Measurements from ENCODE around the gene GH1.
"Not testable (repeated sequence)": the region's sequence is repeated elsewhere in the genome, so short reads cannot be mapped to it uniquely, and the experiment has no call there.

DNA sequence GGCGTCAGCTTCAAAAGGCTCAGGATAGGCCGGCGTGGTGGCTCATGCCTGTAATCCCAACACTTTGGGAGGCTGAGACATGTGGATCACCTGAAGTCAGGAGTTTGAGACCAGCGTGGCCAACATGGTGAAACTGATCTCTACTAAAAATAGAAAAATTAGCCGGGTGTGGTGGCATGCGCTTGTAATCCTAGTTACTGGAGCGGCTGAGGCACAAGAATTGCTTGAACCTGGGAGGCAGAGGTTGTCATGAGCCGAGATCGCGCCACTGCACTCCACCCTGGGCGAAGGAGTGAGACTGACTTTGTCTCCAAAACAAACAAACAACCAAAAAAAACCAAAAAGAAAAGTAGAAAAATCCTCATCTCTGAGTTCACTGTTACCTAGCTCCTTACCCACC, 33.5 kb downstream of the GH1 start:
- TF ChIP-seq, protein P1, sequence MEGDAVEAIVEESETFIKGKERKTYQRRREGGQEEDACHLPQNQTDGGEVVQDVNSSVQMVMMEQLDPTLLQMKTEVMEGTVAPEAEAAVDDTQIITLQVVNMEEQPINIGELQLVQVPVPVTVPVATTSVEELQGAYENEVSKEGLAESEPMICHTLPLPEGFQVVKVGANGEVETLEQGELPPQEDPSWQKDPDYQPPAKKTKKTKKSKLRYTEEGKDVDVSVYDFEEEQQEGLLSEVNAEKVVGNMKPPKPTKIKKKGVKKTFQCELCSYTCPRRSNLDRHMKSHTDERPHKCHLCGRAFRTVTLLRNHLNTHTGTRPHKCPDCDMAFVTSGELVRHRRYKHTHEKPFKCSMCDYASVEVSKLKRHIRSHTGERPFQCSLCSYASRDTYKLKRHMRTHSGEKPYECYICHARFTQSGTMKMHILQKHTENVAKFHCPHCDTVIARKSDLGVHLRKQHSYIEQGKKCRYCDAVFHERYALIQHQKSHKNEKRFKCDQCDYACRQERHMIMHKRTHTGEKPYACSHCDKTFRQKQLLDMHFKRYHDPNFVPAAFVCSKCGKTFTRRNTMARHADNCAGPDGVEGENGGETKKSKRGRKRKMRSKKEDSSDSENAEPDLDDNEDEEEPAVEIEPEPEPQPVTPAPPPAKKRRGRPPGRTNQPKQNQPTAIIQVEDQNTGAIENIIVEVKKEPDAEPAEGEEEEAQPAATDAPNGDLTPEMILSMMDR (IDR thresholded peaks at IDR 0.05) = not testable (repeated sequence)
- TF ChIP-seq POLR2AphosphoS5, POLR2A (IDR thresholded peaks at IDR 0.05): not testable (repeated sequence)

Measured in upper lobe of left lung (tissue), 4 donors.